Activated naive CD8-positive, alpha-beta T cell treated with anti-CD3 and anti-CD28 coated beads for 36 hours (primary cell): Measurements from ENCODE around the gene HMGCL. TPM values are rescaled to one million over a fixed set of nuclear protein-coding genes. Genes with fewer than 3 reads are reported as not detected.

Experiments used
- total RNA-seq, 2 experiments: library from RNA; stranded (reverse); gene quantifications; one replicate each; pipeline ENCODE4 v1.2.3, GENCODE V29; 2021

Gene HMGCL
- total RNA-seq, 2 experiments from 2014 or later = 29.2 to 30.3 TPM

Other genes with a start within 250 kb of the HMGCL start
- gene RPL11, start 133.6 kb downstream of the HMGCL start, total RNA-seq = 1,000 to 10,000 TPM; 1,457 to 1,518 TPM
- gene ELOA, start 82.0 kb downstream of the HMGCL start, total RNA-seq = 10 to 100 TPM; 58.5 to 60.6 TPM
- gene PITHD1, start 47.0 kb downstream of the HMGCL start, total RNA-seq = 10 to 100 TPM; 89.1 to 92.3 TPM
- gene LYPLA2, start 34.3 kb downstream of the HMGCL start, total RNA-seq = 10 to 100 TPM; 76.8 to 79.5 TPM
- 10 to 100 TPM; 48.6 to 51.8 TPM for gene GALE, start 24.7 kb downstream of the HMGCL start, total RNA-seq
- gene FUCA1, start 42.9 kb upstream of the HMGCL start, total RNA-seq = 1 to 10 TPM; 4.7 to 5.1 TPM
- under 1 TPM; 0.16 to 0.28 TPM for gene CNR2, start 87.9 kb upstream of the HMGCL start, total RNA-seq
- 100 to 1,000 TPM; 162 to 165 TPM for gene PNRC2, start 134.4 kb upstream of the HMGCL start, total RNA-seq
- 100 to 1,000 TPM; 229 to 234 TPM for gene SRSF10, start 154.9 kb upstream of the HMGCL start, total RNA-seq